OCI-LY1 (cell line): ENCODE results near the gene CNTN2.

Source experiments
- H2AFZ ChIP-seq: fragments of 200-600 bp; sonication (generic), shearing (Covaris generic); 2 replicates; pipeline ENCODE4 v1.6.0; 2014; ENCODE audit warnings: antibody characterized with exemption, mild to moderate bottlenecking, low read length
- H3F3A ChIP-seq: fragments of 200-600 bp; sonication (generic), shearing (Covaris generic); 2 replicates; pipeline ENCODE4 v1.6.0; 2014; ENCODE audit warnings: mild to moderate bottlenecking, antibody characterized with exemption, low read length, moderate library complexity; ENCODE audit not compliant: insufficient read depth
- H3K27ac ChIP-seq: fragments of 200-600 bp; sonication (generic); 2 replicates; pipeline ENCODE4 v1.5.1; 2014; ENCODE audit warnings: low read length, mixed run types, mild to moderate bottlenecking, low read depth; ENCODE audit not compliant: poor library complexity, severe bottlenecking
- H3K27me3 ChIP-seq: fragments of 200-600 bp; sonication (generic); 2 replicates; pipeline ENCODE4 v1.6.0; 2014; ENCODE audit warnings: antibody characterized with exemption, mild to moderate bottlenecking, low read length, moderate library complexity; ENCODE audit not compliant: insufficient read depth
- H3K36me3 ChIP-seq: fragments of 200-600 bp; sonication (generic); 2 replicates; pipeline ENCODE4 v1.6.1; 2014; ENCODE audit warnings: mild to moderate bottlenecking, antibody characterized with exemption, low read length, moderate library complexity, mixed read lengths; ENCODE audit not compliant: insufficient read depth
- H3K4me1 ChIP-seq: fragments of 200-600 bp; sonication (generic); 2 replicates; pipeline ENCODE4 v1.5.1; 2014; ENCODE audit warnings: mild to moderate bottlenecking, low read length, moderate library complexity; ENCODE audit not compliant: insufficient read depth, severe bottlenecking
- H3K4me2 ChIP-seq: fragments of 200-600 bp; sonication (generic), shearing (Covaris generic); 2 replicates; pipeline ENCODE4 v1.6.1; 2014; ENCODE audit warnings: low read length
- H3K4me3 ChIP-seq: fragments of 200-600 bp; sonication (generic); 2 replicates; pipeline ENCODE4 v1.5.1; 2014; ENCODE audit warnings: low read length, low read depth, mild to moderate bottlenecking, mixed read lengths; ENCODE audit not compliant: poor library complexity, severe bottlenecking
- H3K79me2 ChIP-seq: fragments of 200-600 bp; shearing (Covaris generic); 2 replicates; pipeline ENCODE4 v1.6.1; 2016; ENCODE audit warnings: mixed run types, low read length, mixed read lengths; ENCODE audit not compliant: insufficient read depth
- H3K9ac ChIP-seq: fragments of 200-600 bp; sonication (generic), shearing (Covaris generic); 2 replicates; pipeline ENCODE4 v1.6.1; 2014; ENCODE audit warnings: mild to moderate bottlenecking, low read length, mixed read lengths
- H3K9me2 ChIP-seq: fragments of 200-600 bp; sonication (generic), shearing (Covaris generic); 2 replicates; pipeline ENCODE4 v1.6.1; 2014; ENCODE audit warnings: low read depth, mild to moderate bottlenecking, low read length, mixed read lengths
- H3K9me3 ChIP-seq: fragments of 200-600 bp; shearing (Covaris generic); 2 replicates; pipeline ENCODE4 v1.6.1; 2014; ENCODE audit warnings: low read length, mixed read lengths
- H4K20me1 ChIP-seq: fragments of 200-600 bp; sonication (generic), shearing (Covaris generic); 2 replicates; pipeline ENCODE4 v1.6.0; 2016; ENCODE audit warnings: mild to moderate bottlenecking, low read length; ENCODE audit not compliant: insufficient read depth
- CTCF ChIP-seq: fragments of 200-600 bp; sonication (generic), shearing (Covaris generic); IDR thresholded peaks from 2 replicates; pipeline ENCODE4 v1.5.1; 2017; ENCODE audit warnings: mild to moderate bottlenecking, antibody characterized with exemption, low read length, moderate library complexity, mixed read lengths
- EZH2 ChIP-seq: fragments of 200-600 bp; sonication (generic), shearing (Covaris generic); IDR thresholded peaks from 2 replicates; pipeline ENCODE4 v1.8.0; 2017; ENCODE audit warnings: borderline replicate concordance, mixed run types, mild to moderate bottlenecking, antibody characterized with exemption, low read length, moderate library complexity, mixed read lengths

Gene CNTN2

GRCh38 chr1:205062895-205063294 lies 19.9 kb downstream of the CNTN2 start:
- Histone ChIP-seq H3K36me3 (no peaks in the 10 kb centered on the region), H3K4me2 (no peak overlapping the region), H3K9ac (no peak overlapping the region), H3K27ac (no peak overlapping the region), H3K9me2 (no peaks in the 10 kb centered on the region), H3K27me3 (peaks cover 4% of the 10 kb centered on the region; the same call in 1 of the 2 replicates), H4K20me1 (no peaks in the 10 kb centered on the region), H3K79me2 (no peaks in the 10 kb centered on the region), H2AFZ (no peak overlapping the region), H3K4me3 (no peak overlapping the region), H3K4me1 (no peaks in the 10 kb centered on the region), H3F3A (no peaks in the 10 kb centered on the region), H3K9me3 (no peaks in the 10 kb centered on the region)
- TF ChIP-seq EZH2 (no peak), CTCF (no peak)

- Histone ChIP-seq H3K79me2 (no peaks in the 10 kb centered on the region), H3K9me2 (no peaks in the 10 kb centered on the region), H4K20me1 (no peaks in the 10 kb centered on the region), H3K4me1 (no peaks in the 10 kb centered on the region), H3K4me2 (no peak overlapping the region), H3K36me3 (no peaks in the 10 kb centered on the region), H3K4me3 (no peak overlapping the region), H3K9ac (no peak overlapping the region), H3K9me3 (no peaks in the 10 kb centered on the region), H3K27ac (no peak overlapping the region), H3K27me3 (peaks cover 4% of the 10 kb centered on the region; the same call in 1 of the 2 replicates), H3F3A (no peaks in the 10 kb centered on the region), H2AFZ (no peak overlapping the region)
- TF ChIP-seq EZH2 (no peak), CTCF (no peak)
These were observed 21.3 kb downstream of the CNTN2 start for GRCh38 chr1:205064301-205064700.

- H3K9me2 ChIP-seq, result no peaks in the 10 kb centered on the region
These were observed 21.8 kb downstream of the CNTN2 start for GRCh38 chr1:205064741-205065316.

More at GRCh38 chr1:205064741-205065316, 21.8 kb downstream of the CNTN2 start:
- Histone ChIP-seq H4K20me1 (no peaks in the 10 kb centered on the region), H3K4me1 (no peaks in the 10 kb centered on the region), H3K4me2 (no peak overlapping the region), H3K27me3 (peaks cover 4% of the 10 kb centered on the region; the same call in 1 of the 2 replicates), H3K27ac (no peak overlapping the region), H3F3A (no peaks in the 10 kb centered on the region), H3K79me2 (no peaks in the 10 kb centered on the region), H2AFZ (no peak overlapping the region), H3K9me3 (no peaks in the 10 kb centered on the region), H3K36me3 (no peaks in the 10 kb centered on the region), H3K9ac (no peak overlapping the region), H3K4me3 (no peak overlapping the region)
- TF ChIP-seq EZH2, result no peak
- no peak for TF ChIP-seq CTCF
